ENCODE measurements around the gene LRMDA.

LRMDA gene

DNA sequence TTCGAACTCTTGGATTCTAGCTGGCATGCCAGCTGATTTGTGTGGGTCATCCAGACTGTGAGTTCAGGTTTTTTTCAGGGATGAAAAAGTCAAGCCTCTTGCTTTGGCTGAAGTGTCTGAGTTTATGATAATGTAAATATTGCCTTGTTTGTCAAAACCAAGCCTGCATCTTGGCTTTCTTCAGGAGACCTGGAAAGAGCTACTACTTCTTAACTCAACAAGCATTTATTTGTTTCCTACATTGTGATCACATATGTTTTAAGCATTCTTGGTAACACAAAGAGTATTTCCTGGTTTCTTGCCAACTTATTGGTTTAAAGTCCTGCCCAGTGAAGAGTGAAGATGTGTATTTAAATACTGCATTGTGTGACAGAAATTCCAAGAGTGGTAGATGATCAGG is 407.1 kb downstream of the LRMDA start:
- no peak for DNase-seq (ENCODE audit: extremely low read depth, low read depth)
- TF ChIP-seq, protein P1, sequence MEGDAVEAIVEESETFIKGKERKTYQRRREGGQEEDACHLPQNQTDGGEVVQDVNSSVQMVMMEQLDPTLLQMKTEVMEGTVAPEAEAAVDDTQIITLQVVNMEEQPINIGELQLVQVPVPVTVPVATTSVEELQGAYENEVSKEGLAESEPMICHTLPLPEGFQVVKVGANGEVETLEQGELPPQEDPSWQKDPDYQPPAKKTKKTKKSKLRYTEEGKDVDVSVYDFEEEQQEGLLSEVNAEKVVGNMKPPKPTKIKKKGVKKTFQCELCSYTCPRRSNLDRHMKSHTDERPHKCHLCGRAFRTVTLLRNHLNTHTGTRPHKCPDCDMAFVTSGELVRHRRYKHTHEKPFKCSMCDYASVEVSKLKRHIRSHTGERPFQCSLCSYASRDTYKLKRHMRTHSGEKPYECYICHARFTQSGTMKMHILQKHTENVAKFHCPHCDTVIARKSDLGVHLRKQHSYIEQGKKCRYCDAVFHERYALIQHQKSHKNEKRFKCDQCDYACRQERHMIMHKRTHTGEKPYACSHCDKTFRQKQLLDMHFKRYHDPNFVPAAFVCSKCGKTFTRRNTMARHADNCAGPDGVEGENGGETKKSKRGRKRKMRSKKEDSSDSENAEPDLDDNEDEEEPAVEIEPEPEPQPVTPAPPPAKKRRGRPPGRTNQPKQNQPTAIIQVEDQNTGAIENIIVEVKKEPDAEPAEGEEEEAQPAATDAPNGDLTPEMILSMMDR (IDR thresholded peaks at IDR 0.05; ENCODE audit: low read depth, low read length), result no peak

DNA sequence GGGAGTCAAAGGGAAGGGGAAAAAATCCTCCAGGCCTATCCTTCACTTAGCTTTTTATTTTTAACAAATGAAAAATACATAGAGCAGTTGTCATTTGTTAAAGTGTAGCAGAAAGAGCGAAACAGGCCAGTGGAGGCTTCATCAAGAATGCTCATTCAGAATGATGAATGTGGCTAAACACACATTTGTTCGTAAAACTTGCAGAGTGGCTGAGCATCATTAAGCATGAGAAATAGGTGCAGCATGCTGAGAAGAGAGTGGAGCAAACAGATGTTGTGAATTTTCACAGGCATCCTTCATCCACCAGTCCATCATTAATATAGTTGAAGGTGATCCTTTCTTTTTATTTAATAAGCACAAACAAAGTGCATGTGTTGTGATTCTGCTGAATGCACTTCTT is 407.6 kb downstream of the LRMDA start:
- TF ChIP-seq, protein P1 (IDR thresholded peaks at IDR 0.05; ENCODE audit: low read depth, low read length), result no peak
- no peak for DNase-seq (ENCODE audit: extremely low read depth, low read depth)

DNA sequence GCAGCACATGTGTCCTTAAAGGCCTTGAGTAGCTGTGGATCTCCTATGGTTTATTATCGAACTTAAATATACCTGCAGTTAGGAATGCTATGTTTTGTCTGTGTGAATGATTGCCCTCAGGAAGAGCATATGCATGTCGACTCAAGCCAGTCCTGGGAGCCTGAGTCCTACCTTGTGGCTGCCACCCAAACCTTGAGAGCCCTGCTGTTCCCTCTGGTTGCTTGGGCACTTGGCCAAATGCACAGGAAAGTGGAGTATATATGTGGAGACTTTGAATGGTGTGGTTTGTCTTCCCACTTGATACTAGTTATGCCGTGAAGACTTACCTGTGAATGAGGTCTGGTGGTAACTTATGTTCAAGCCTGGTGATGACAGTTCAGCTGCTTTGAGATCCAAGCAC is 409.8 kb downstream of the LRMDA start:
- TF ChIP-seq, protein P1 (IDR thresholded peaks at IDR 0.05; ENCODE audit: low read depth, low read length), result no peak
- no peak for DNase-seq (ENCODE audit: extremely low read depth, low read depth)

DNA sequence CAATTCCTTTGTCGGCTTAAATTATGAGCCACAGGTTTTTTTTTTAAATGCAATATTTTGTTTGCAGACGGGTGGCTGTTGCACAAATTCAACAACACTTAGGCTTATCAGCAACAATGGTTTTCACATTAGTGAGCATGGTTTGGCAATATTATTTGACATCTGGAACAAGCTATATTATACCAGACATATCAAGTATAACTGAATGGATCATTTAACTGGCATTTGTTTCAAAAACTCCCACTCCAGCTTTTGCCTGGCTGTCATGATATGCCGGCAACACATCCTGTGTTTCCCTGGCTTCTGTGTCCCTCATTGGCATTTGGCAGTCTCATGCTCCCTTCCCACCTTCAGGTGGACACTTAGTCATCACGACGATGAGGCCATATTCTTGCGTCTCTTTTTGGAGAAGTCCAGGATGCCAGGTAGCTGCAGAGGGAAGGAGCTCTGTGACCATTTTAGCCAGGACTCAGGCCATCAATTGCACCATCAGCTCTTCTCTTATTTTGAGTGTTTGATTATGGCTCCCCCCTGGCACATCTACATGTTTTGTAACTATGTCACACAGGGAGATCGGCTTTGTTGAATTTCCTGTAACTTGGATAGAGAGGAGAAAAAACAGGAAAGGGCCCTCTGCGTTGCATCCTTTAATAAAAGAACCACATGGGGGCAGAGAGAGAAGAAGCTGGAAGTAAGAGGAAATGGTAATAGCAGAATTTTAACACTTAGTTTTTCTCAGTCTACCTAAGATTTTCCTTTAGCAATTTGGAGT is 413.9 kb downstream of the LRMDA start:
- TF ChIP-seq, protein P1 (IDR thresholded peaks at IDR 0.05; ENCODE audit: low read depth, low read length), result no peak; the same call in none of the 2 replicates
- no peak for DNase-seq (ENCODE audit: extremely low read depth, low read depth)

DNA sequence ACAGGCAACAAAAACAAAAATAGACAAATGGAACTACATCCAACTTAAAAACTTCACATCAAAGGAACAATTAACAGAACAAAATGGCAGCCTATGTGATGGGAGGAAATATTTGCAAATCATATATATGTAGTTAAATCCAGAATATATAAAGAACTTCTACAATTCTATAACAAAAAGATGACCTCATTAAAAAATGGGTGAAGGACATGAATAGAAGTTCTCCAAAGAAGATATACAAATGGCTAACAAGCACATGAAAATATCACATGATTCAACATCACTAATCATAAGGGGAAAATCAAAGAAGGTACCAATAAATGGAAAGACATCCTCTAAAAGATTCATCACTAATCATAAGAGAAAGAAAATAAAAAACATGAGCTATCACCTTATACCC is 416.1 kb downstream of the LRMDA start:
- TF ChIP-seq, protein P1 (IDR thresholded peaks at IDR 0.05; ENCODE audit: low read depth, low read length), result no peak
- DNase-seq (ENCODE audit: extremely low read depth, low read depth), result no peak

DNA sequence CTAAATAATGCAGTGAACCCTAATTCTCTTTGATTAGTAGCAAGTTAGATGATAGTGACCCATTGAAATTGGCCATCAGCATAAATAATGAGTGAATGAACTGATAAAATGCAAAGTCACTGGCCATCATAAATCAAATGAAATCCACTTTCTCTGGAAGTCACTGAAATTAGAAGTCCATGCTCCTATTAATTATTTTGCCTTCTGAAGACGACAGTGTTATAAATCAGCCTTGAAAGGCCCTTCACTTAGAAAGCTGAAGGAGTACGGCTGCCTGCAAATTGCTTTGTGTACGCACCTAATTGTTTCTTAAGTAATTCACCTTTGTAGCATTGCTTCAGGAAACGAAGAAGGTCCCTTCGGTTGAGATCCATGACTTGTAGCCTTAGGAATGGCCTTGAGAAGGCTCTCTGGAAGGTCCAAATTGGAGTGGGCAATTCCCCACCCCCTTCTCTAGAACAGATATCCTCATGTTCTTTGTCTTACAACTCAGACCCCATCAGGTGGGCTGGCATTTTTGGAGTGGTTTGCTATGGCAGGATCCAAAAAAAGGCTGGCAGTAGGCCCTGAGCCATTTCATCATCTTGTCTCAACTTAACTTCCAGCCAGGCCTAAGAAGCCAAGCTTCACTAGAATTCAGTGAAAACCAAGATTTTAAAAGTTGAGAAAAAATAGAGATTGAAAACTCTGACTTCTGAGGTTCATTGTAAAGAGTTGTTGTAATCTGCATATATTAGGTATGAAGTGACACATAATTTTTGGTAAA is 420.3 kb downstream of the LRMDA start:
- DNase-seq (ENCODE audit: extremely low read depth, low read depth), result no peak
- TF ChIP-seq, protein P1 (IDR thresholded peaks at IDR 0.05; ENCODE audit: low read depth, low read length), result no peak

DNA sequence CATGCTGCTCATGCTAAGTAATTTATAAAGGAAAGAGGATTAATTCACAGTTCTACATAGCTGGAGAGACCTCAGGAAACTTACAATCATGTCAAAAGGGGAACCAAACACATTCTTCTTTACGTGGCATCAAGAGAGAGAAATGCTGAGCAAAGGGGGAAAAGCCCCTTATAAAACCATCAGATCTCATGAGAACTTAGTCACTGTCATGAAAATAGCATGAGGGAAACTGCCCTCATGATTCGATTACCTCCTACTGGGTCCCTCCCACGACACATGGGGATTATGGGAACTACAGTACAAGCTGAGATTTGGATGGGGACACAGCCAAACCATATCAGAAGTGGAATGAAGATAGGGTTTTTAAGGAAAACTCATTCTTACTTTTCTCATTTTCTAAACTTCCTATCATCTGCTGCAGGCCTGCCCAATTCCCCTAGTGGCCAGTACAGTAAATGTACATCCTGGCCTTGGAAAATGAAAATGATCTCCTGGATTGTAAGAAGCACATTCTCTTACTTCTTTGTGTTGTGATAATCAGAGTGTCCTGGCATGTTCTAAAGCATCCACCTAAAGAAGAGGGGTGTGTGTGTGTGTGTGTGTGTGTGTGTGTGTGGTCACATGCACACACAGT is 421.5 kb downstream of the LRMDA start:
- DNase-seq (ENCODE audit: extremely low read depth, low read depth), result no peak
- TF ChIP-seq, protein P1 (IDR thresholded peaks at IDR 0.05; ENCODE audit: low read depth, low read length), result peak; percentile 24

Data from AG09319 (cell line).